Left renal cortex interstitium (tissue), 4 donors: ENCODE data around the gene TMPRSS13. TPM values are rescaled to one million over a fixed set of nuclear protein-coding genes. Genes with fewer than 3 reads are reported as not detected.
"Not testable (repeated sequence)": the region's sequence is repeated elsewhere in the genome, so short reads cannot be mapped to it uniquely, and the experiment has no call there.

Experiments
- DNase-seq, 4 donors: peaks; one replicate each; pipeline ENCODE4 v3.0.0-alpha.2; 2013; ENCODE audit warnings: low read depth in 4 of 4, low spot score in 2 of 4, missing footprints in 1 of 4
- polyA plus RNA-seq, 4 donors: library from polyadenylated mRNA; unstranded; fragments of 120-200 nt; gene quantifications; one replicate each; pipeline ENCODE4 v1.2.1, GENCODE V29; 2013; ENCODE audit not compliant: insufficient read length in 4 of 4

Gene TMPRSS13
- polyA plus RNA-seq, 4 donors: 0.56 to 0.81 (median 0.74) TPM

DNA sequence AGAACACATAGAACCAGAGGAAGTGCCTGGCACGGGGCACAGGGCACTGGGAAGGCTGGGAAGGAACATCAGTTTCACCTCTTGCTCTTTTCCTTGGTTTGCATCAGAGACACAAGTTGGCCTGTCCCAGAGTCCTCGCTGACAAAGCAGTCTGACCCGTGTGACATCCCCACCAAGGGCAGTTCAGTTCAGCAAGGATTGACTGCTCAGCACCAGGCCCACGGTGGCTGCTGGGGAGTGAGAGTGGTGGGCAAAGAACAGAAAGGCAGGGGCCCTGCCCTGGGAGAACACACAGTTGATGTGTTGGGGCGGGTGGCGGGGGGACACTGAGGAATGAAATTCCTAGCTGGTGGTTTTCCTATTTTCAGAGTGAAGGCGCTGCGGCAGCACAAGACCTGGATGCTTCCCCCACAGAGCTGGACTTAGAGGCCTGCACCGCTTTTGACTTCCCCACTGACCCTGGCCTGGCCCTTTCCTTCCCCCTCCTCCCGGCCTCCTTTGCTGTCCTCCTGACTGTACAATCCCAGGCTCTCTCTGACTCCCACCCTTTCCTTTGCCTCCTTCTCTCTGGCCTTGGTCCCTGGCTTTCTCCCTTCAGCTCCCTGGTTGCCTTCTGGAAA, 2.2 kb upstream of the TMPRSS13 start:
- no peak for DNase-seq

DNA sequence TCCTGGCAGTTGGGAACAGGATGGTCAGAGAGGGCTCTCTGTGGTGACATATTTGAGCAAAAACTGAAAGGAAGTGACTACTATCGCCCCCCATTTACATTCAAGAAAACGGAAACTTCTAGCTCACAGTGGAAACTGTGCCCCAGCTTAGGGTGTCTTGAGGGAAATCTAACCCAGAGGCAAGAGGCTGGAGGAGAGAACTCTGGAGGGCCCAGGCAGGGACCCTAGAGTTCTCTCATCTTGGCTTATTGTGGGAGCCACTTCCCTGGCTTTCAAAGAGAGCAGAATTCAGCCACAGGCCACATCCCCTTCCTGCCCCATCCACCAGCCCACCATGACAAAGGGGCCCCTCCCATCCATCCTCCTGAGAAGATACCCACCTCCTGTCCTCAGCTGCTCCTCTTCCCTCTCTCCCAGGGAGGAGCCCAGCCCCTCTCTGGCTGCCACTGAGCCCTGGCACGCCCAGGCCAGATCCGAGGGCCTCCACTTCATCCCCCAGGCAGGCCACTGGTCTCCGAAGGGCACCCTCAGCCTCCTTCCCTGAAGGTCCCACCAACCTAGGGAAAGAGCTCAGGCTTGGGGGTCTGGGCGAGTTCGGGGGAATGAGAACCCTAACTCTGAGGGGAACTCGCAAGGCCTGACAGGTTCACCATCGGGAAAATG, 1.6 kb upstream of the TMPRSS13 start:
- no peak for DNase-seq

DNA sequence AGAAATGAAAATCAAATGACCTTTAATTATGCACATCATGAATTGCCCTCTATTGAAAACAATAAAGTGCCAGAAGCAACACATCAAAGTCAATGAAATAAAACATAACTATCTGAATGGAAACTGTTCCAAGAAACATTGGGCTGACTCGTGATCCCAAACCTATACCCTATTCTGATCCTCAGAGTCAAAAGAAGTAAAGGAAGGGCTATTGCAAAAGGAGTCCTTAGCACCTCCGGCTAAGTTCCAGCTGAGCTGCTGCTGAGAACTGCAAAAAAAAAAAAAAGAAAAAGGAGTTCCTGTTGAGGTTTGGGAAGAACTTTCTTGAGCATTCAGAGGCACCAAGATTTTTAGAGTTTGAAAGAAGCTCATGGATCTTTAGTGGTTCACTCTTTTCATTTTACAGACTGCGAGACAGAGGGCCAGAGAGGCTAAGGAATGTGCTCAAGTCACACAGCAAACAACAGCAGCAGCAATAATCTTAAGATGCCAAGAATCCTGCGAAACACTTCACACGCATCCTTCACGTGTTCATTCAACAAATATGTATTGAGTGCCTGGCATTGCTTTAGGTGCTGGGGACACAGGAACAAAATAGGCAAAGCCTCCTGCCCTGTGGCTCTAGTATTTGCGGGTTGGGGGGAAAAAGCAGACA, 841 bp upstream of the TMPRSS13 start:
- no peak for DNase-seq

DNA sequence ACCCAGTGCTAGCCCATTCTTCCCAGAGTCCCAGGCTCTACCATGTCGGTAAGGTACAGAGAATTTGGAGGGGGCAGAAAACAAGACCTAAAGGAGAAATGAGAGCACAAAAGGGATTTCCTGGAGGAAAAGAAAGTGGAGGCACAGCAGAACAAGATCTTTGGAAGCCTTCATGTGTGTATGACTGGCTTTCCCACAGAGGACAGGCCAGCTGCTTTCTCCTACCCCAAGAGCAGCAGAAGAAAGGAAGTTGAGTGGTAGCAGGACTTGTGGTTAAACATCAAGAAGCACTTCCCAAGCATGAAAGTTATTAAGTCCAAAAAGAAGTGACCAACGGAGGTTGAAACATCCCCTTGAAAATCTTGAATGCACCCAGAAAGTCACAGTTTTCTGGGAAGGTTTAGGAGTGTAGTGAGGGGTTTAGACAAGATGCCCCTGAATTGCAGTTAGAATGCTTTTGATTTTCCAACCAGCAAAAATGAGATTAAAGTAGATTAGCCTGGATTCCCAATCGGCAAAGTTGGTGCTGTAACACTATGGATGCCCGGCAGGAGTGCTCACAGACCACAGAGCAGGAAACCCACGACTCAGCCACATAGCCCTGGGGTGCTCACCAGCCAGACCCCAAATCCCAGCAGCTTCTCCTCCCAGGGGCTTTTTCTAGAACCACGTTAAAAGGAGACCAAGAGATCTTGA, 608 bp downstream of the TMPRSS13 start:
- no peak for DNase-seq

DNA sequence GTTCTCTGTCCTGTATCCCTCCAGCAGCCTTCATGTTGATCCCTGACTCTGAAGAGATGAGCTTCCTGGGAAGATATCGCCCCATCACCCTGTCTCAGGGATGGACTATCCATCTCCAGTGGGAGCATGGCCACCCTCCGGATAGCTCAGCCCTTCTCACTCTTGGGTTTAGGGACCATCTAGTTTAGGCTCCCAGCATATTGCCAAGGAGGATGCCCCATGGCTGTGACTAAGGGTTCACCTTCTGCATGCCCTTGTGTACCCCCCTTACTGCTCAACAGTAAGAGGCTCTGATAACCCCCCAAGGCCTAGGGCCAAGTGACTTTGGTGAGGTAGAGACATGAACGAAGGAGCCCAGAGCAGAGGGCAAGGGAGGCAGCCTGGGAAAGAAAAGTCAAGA, 1.3 kb downstream of the TMPRSS13 start:
- DNase-seq: no peak

DNA sequence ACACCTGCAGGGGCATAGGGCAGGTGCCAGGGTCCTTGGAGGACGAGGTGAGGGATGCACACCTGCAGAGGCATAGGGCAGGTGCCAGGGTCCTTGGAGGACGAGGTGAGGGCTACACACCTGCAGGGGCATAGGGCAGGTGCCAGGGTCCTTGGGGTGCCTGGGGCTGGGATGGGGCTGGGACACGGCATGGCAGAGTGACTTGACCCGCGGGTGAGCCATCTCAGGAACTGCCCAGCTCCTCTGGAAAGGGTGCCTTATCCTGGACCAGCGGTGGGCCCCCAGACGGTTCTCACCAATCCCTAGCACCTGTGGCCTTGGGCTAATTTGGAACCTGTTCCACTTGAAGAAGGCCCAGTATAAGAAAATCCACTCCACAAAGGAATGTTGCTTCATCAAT, 3.0 kb downstream of the TMPRSS13 start:
- DNase-seq: not testable (repeated sequence)

DNA sequence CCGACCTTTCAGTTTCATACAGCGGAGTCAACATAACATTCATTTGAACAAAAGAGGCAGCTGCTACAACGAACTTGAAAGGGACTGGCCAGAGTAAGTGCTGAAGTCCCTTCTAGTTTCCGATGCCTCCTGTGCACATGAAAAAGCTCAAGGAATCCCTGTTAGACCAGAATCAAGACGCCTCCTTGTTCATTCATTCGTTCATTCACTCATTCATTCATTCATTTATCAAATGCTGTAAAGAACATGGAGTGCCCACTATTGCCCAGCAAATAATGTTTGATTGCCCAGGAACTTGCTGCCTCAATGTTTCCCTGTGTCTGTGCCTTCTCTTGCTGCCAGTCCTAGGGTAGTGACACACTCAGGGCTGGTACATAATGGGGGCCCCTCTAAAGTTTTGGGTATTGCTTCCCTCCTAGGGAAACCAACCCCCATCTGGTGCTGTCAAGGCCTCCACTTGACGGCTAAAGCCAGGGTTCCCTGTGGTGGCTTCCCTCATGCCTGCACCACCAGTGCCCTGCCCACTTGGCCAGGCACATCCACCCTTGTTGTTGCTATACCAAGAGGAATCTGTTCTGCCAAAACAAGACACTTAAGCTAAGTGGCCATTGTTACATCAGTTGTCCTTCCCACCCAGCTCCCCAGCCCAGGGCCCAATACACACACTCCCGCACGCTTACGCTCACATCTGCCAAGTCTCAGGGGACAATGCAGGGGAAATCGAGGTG, 3.8 kb downstream of the TMPRSS13 start:
- no peak for DNase-seq

DNA sequence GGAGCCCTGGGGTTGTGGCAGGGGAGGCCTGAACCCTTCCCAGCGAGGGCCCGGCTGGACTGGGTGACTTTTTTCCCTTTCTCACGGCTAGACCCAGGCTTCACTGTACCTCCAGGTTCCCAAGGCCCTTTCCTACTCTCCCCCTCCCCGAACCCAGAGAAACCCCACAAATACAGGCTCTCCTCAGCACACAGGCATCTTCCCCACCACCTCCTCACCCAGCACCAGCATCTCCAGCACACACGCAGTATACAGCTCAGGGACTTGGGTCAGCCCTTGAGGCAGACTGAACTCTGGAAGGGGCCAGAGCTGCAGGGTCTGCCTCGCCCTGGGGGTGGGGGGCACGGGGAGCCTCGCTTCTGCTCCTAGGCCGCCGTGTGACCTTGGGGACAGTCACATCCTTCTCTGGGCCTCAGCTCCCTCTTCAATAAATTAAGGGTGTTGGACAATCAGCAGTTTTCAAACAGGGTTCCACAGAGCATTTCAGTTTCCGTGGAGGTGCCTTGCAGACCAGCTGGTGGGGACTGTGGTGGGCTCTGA, 4.5 kb downstream of the TMPRSS13 start:
- no peak for DNase-seq

DNA sequence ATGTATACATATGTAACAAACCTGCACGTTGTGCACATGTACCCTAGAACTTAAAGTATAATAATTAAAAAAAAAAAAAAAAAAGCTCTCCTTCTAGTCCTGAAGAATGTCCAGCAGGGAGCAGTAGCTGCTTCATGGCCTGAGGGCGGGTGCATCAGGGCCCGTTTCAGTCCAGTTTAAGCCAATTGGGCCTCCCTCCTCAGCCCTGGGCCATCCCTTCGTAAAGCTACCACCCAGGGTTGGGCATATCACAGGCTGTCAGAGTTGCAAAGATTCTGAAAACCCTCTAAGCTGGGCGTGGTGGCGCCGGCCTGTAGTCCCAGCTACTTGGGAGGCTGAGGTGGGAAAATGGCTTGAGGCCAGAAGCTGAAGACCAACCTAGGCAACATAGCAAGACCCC, 5.4 kb downstream of the TMPRSS13 start:
- no peak for DNase-seq

DNA sequence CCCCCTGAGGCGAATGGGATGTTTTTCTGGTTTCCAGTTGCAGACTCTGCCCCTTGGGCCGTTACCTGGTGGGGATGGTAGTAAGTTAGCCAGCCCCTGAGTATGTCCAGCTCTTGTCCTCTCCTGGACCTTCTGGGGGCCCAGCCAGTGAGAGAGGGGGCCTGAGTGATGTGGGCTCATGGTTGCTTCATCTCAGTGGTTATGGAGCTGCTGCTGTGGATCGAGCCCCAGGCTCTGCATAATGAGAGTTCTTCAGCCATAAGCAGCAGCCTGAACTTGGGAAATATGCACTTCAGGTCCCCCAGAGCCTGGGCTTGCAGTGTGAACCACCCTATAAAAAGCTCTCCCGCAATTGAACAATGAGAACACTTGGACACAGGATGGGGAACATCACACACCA, 5.9 kb downstream of the TMPRSS13 start:
- no peak for DNase-seq

DNA sequence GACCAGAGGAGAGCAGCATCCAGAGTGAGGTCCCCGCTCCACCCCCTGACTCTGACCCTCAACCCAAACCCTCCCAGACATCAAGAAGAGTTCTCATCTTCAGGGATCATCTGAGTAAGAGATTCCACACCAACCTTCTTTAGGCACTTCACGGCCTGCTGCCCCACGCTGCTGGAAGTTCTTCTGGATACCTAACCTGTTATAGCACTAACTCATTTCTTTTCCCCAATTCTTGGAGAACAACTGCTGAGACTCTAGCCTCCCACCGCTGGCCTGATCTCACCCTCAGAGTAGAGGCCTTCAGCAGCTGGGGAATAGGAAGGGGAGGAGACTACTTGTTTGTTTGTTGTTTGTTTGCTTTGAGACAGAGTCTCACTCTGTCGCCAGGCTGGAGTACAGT, 7.3 kb downstream of the TMPRSS13 start:
- DNase-seq: no peak

DNA sequence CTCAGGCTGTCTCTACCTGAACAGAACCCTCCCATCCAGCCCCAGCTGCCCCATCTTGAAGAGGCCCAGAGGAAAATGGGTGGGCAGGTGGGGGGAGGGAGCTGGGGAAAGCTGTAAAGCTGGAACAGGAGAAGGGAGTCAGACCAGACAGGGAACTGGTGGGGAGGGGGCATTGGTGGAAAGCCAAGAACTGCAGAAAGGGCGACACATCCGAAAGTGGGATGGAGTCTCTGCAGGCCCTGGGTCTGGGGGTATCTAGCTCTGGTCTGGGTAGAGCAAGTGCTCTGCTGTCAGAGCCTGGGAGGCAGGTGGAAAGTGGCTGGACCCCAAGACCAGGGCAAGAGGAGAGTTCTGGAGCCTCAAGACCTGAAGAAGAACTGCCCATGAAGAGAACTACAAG, 7.7 kb downstream of the TMPRSS13 start:
- DNase-seq: no peak

DNA sequence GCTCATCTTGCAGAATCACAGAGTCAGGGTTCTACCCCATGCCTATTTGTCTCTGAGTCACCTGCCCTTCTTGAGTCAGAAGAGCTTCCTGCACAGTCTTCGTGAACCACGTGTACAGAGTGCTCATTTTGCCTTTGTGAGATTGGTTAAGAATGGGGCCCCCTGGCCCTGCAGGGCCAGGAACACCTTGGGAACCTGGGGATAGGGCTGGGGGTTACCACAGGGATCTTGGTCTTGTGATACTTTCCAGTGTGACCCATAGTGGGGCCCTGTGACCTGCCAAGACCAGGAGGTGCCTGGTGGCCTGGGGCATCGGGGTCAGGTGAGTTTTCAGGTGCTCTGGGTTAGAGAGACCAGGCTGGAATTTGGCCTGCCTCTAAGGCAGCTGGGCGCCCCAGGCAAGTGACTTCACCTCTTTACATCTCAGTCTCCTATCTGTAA, 9.4 kb downstream of the TMPRSS13 start:
- DNase-seq: no peak

DNA sequence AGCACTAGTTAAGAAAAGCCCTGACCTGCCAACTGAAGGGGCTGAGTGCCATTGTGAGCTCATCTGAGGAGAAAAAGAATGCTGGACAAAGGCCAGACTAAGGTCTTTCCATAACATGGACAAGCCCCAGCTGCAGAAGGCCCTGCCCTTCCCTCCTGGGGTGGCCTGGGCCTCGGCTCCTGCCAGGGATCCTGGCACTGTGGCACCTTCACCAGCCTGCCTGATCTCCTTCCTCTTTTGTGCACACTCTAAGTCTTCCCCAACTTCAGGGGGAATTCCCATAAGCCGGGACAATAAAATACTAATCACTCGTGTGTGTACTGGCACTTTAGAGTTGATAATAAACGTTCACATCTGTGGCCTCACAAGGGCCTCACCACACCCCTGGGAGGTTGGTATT, 9.9 kb downstream of the TMPRSS13 start:
- DNase-seq: no peak

DNA sequence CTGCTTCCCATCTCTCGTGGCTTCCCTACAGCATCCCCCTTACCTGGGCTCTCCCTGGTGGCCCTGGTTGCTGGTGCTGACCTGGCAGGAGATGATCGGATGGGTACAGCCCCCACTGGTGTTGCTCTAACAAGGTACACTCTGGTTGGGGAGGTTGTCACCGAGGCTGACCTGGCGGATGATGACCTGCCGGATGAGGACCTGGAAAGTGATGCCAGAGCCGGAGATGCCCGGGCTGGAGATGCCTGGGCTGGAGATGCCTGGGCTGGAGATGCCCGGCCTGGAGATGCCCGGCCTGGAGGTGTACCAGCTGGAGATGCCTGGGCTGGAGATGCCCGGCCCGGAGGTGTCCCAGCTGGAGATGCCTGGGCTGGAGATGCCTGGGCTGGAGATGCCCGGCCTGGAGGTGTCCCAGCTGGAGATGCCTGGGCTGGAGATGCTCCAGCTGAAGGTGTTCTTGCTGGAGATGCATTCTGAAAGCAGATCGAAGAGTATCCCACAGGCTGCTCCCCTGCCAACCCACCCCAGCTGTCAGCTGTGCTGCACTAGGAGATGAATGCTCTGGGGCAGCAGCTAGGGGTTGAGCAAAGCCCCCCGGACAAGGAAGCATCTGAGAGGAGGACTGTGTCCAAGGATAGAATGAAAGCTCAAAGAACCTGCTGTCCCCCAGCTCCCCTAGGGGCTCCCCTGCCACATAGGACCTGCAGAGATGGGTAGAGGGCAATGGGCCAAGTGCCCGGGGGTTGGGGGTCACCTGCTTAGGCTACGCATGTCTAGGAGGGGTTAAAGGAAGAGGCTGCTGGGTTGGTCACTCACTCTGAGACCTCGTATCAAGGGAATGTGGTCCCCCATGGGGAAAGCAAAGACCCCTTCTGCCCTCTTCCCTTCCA, 10.6 kb downstream of the TMPRSS13 start:
- DNase-seq: no peak

DNA sequence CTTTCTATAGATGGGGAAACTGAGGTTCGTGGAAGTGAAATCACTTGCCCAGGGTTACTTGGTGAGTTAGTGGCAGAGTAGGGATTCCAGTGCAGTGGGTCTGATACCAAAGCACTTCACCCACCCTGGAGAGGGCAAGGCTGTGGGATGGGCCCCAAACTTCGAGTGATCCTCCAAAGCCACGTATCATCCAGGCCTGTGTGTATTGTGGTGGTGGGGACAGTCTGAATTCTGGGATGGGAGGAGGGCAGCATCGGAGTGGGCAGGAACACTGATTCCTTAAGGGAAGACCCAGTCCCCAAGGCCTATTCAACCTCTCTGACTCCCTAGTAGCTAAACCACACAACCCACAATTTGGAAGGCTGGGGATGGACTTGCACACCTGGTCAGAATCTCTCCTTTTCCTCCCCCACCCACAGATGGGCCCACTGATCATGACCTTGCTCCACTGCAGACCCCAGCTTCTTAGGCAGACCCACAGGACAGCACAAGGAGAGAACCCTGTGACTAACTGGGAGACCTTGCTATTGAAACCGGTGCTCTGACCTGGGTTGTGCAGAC, 11.5 kb downstream of the TMPRSS13 start:
- no peak for DNase-seq

DNA sequence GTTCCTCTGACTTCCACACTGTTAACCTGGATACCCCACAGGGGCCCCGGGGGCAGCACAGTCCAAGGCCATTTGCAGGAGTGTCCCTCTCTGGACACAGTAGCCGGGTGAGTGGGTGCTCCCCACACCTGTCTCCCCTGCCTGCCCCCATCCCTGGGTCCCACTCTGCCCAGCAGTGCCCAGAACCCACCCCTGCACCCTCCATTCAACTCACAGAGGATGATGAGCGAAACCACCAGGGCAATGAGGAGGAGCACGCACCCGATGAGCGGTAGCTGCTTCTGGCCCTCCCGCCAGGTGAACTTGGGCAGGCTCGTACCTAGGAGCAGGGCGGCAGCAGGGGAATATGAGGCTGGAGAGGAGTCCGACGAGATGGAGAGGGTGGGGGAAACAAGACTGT, 12.2 kb downstream of the TMPRSS13 start:
- DNase-seq: no peak

DNA sequence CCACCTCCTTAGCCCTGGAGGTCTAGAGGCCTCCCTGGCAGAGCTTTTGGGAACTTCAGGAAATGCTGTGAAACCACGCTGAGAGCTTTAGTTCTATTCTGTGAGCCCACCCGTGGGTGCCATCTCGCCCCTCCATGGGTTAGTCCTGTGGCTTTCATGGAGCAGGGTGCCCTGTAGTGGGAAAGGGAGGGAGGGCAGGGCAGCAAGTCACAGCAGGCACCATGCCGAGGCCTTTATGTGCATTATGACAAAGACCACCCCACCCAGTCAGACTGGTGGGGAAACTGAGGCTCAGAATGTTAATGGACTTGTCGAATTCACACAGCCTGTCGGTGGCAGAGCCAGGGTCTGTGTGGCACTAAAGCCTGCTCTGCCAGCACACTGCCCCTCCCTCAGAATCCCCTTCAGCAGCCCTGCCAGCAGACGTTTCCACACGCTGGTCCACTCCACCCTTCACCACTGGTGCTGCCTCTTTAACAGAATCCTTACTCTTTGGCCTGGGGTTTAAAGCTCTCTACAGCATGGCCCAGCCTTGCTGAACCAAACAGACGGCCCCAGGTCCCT, 13.4 kb downstream of the TMPRSS13 start:
- no peak for DNase-seq
